Mammary epithelial cell (primary cell): ENCODE measurements around the gene TBX19.

Experiments
- EZH2 ChIP-seq: IDR thresholded peaks from 2 replicates; pipeline ENCODE4 v1.6.1; 2012; ENCODE audit warnings: low read length, inconsistent platforms, borderline replicate concordance
- TF ChIP-seq, protein P1 (sequence below), 2 donors: IDR thresholded peaks in 1 of 2; conservative IDR thresholded peaks in 1 of 2; 2 replicates each; pipeline ENCODE4 v1.5.1; 2011 to 2012; ENCODE audit warnings: inconsistent platforms in 2 of 2, low read length in 2 of 2, mild to moderate bottlenecking in 2 of 2, control low read depth in 1 of 2, low read depth in 1 of 2; ENCODE audit not compliant: insufficient read depth in 1 of 2; ENCODE audit errors: extremely low read depth in 1 of 2

DNA sequence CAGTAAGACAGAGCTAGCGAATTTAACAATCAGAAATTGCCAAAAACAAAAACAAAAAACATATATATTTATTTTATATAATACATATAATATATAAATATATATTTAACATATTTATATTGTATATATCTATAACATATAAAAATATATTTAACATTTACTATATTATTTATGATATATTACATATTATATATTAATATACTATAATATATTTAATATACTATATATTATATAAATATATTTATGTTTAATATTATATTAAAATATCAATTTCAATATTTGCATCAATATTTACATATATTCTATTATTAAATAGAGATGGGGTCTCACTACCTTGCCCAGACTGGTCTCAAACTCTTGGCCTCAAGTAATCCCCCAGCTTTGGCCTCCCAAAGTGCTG is 50.9 kb downstream of the TBX19 start:
- TF ChIP-seq, protein P1, sequence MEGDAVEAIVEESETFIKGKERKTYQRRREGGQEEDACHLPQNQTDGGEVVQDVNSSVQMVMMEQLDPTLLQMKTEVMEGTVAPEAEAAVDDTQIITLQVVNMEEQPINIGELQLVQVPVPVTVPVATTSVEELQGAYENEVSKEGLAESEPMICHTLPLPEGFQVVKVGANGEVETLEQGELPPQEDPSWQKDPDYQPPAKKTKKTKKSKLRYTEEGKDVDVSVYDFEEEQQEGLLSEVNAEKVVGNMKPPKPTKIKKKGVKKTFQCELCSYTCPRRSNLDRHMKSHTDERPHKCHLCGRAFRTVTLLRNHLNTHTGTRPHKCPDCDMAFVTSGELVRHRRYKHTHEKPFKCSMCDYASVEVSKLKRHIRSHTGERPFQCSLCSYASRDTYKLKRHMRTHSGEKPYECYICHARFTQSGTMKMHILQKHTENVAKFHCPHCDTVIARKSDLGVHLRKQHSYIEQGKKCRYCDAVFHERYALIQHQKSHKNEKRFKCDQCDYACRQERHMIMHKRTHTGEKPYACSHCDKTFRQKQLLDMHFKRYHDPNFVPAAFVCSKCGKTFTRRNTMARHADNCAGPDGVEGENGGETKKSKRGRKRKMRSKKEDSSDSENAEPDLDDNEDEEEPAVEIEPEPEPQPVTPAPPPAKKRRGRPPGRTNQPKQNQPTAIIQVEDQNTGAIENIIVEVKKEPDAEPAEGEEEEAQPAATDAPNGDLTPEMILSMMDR (conservative IDR thresholded peaks at IDR 0.05 in 1 of 2, IDR thresholded peaks at IDR 0.05 in 1 of 2; ENCODE audit: extremely low read depth in 1 of 2, insufficient read depth in 1 of 2, low read depth in 1 of 2, low read length in 2 of 2): no peak
- TF ChIP-seq EZH2: no peak
